DOHH2 (cell line): Measurements from ENCODE around the gene YWHAQ.

Experiments
- EZH2phosphoT487 ChIP-seq: fragments of 200-600 bp; sonication (generic); IDR thresholded peaks from 2 replicates; pipeline ENCODE4 v1.6.1; 2017; ENCODE audit warnings: borderline replicate concordance, mild to moderate bottlenecking, antibody characterized with exemption, low read length, moderate library complexity, mixed read lengths
- TF ChIP-seq, protein P1 (sequence below): fragments of 200-600 bp; sonication (generic); IDR thresholded peaks from one replicate; pipeline ENCODE4 v1.5.1; 2014; ENCODE audit warnings: antibody characterized with exemption, mild to moderate bottlenecking, low read depth, low read length; ENCODE audit not compliant: poor library complexity, severe bottlenecking

DNA sequence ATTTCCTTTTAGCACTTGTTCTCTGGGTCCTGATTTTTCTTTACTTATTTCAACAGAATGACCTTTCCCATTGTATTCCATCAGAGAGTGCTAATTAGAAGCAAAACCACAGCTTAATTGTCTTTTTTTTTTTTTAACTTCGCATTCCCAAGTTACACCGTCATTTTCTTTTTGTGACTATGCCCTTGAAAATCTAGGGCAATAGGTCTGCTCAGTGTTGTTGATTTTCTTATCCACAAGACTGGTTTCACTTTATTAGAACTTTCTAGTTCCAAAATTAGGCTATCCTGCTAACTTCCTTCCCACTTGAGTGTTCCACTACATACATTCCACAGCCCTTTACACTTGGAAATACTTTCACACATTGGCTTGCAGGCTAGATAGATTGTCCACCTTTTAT, 56.5 kb downstream of the YWHAQ start:
- TF ChIP-seq, protein P1, sequence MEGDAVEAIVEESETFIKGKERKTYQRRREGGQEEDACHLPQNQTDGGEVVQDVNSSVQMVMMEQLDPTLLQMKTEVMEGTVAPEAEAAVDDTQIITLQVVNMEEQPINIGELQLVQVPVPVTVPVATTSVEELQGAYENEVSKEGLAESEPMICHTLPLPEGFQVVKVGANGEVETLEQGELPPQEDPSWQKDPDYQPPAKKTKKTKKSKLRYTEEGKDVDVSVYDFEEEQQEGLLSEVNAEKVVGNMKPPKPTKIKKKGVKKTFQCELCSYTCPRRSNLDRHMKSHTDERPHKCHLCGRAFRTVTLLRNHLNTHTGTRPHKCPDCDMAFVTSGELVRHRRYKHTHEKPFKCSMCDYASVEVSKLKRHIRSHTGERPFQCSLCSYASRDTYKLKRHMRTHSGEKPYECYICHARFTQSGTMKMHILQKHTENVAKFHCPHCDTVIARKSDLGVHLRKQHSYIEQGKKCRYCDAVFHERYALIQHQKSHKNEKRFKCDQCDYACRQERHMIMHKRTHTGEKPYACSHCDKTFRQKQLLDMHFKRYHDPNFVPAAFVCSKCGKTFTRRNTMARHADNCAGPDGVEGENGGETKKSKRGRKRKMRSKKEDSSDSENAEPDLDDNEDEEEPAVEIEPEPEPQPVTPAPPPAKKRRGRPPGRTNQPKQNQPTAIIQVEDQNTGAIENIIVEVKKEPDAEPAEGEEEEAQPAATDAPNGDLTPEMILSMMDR, result no peak
- no peak for TF ChIP-seq EZH2phosphoT487
